GM12891 (cell line): ENCODE measurements around the gene LGALS14.

Source experiments
- PAX5 ChIP-seq: IDR thresholded peaks from 2 replicates; pipeline ENCODE4 v1.6.1; 2011; ENCODE audit warnings: low read length, moderate library complexity, mild to moderate bottlenecking; ENCODE audit not compliant: insufficient read depth, severe bottlenecking
- POLR2A ChIP-seq: IDR thresholded peaks from 2 replicates; pipeline ENCODE4 v1.6.1; 2011; ENCODE audit warnings: low read depth, low read length, control low read depth
- POLR2AphosphoS5 ChIP-seq: IDR thresholded peaks from 2 replicates; pipeline ENCODE4 v1.6.1; 2011; ENCODE audit warnings: low read depth, low read length, control low read depth
- TAF1 ChIP-seq: IDR thresholded peaks from 2 replicates; pipeline ENCODE4 v1.6.1; 2011; ENCODE audit warnings: low read depth, low read length, control low read depth

GRCh38 chr19:39735688-39736087, 31.4 kb downstream of the LGALS14 start:
- TF ChIP-seq POLR2AphosphoS5 (no peak), POLR2A (no peak), TAF1 (no peak), PAX5 (no peak)
